Measurements from ENCODE around the gene MEIS2.

The MEIS2 gene

GRCh38 chr15:36948982-36949381, 151.4 kb downstream of the MEIS2 start:
- H3K79me2 ChIP-seq (ENCODE audit: control insufficient read depth, insufficient read depth, low read length, poor library complexity), result no peaks in the 10 kb centered on the region
- no peak overlapping the region for H3K23ac ChIP-seq (ENCODE audit: low read length)
- H3K14ac ChIP-seq (ENCODE audit: low read length), result no peak overlapping the region
- H4K12ac ChIP-seq (ENCODE audit: low read depth, low read length), result no peak overlapping the region
- H3K18ac ChIP-seq (ENCODE audit: low read length), result no peak overlapping the region
- H3K79me1 ChIP-seq (ENCODE audit: low read length), result no peaks in the 10 kb centered on the region
- no peak overlapping the region for H2BK120ac ChIP-seq (ENCODE audit: insufficient read depth, low read length, poor library complexity)
- H3K27me3 ChIP-seq (ENCODE audit: insufficient read depth, low read length), result no peaks in the 10 kb centered on the region
- H2AFZ ChIP-seq (ENCODE audit: insufficient read depth, low read length, poor library complexity), result no peak overlapping the region
- no peak overlapping the region for H2AK5ac ChIP-seq (ENCODE audit: low read length)
- WGBS (ENCODE audit: extremely low coverage, insufficient coverage, insufficient read length), result no CpG with 5 or more reads among the region's 3 CpGs
- no peak overlapping the region for H3K4me2 ChIP-seq (ENCODE audit: low read length)
- H3K27ac ChIP-seq (ENCODE audit: low read depth, low read length), result no peak overlapping the region
- H3K9me3 ChIP-seq (ENCODE audit: insufficient read depth, low read depth, low read length), result no peaks in the 10 kb centered on the region
- H3K4ac ChIP-seq (ENCODE audit: low read depth, low read length), result no peak overlapping the region
- H4K8ac ChIP-seq (ENCODE audit: low read depth, low read length), result no peak overlapping the region
- H2BK5ac ChIP-seq (ENCODE audit: low read depth, low read length, poor library complexity), result no peak overlapping the region
- no peak overlapping the region for H3K4me3 ChIP-seq (ENCODE audit: low read depth, low read length)
- no peak overlapping the region for H2BK12ac ChIP-seq (ENCODE audit: low read length)
- no peak overlapping the region for H3K9ac ChIP-seq (ENCODE audit: low read length)
- H3K4me1 ChIP-seq (ENCODE audit: control insufficient read depth in 1 of 2, insufficient read depth in 2 of 2, low read length in 2 of 2), result no peaks in the 10 kb centered on the region
- H3K36me3 ChIP-seq (ENCODE audit: control insufficient read depth in 1 of 2, insufficient read depth in 2 of 2, low read length in 2 of 2), result no peaks in the 10 kb centered on the region
- no peak for DNase-seq
- H4K91ac ChIP-seq (ENCODE audit: low read depth, low read length), result no peak overlapping the region

DNA sequence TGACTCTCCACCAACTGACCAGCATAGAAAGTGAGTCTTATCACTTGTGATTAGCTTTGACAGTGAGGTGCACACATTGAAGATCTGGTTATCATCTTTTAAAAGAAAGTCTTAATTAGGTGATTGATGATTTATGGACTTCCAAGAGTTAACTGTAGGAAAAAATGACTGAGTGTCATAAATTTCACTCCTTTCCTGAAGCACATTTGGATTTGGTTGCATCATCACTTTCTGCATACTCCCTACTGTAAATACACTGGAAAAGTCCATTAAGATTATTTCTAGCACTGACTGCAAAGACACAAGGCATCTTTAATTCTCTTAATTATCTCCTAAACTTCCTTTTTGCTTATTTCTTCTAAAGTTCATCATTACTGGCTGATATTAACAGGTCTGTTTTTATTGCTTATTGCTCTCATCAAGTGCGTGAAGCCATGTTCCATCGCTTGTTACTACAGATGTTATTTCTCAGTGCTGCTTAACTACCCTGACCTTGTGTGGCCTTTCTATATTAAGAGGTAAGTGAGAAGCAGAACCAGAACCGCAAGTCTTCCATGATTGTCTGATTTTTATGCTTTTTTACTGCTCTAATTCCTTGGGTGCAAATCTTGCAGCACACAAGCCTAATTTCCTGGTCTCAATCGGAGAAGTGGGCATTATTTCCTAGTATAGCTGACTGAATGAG, 153.2 kb downstream of the MEIS2 start:
- no peak overlapping the region for H2BK5ac ChIP-seq (ENCODE audit: low read depth, low read length, poor library complexity)
- H3K14ac ChIP-seq (ENCODE audit: low read length), result no peak overlapping the region
- H3K23ac ChIP-seq (ENCODE audit: low read length), result no peak overlapping the region
- H2AFZ ChIP-seq (ENCODE audit: insufficient read depth, low read length, poor library complexity), result no peak overlapping the region
- no peak overlapping the region for H2AK5ac ChIP-seq (ENCODE audit: low read length)
- WGBS (ENCODE audit: extremely low coverage, insufficient coverage, insufficient read length), result no CpG with 5 or more reads among the region's 4 CpGs
- no peaks in the 10 kb centered on the region for H3K27me3 ChIP-seq (ENCODE audit: insufficient read depth, low read length)
- H3K9me3 ChIP-seq (ENCODE audit: insufficient read depth, low read depth, low read length), result no peaks in the 10 kb centered on the region
- no peak overlapping the region for H3K9ac ChIP-seq (ENCODE audit: low read length)
- H4K91ac ChIP-seq (ENCODE audit: low read depth, low read length), result no peak overlapping the region
- H2BK12ac ChIP-seq (ENCODE audit: low read length), result no peak overlapping the region
- H3K79me2 ChIP-seq (ENCODE audit: control insufficient read depth, insufficient read depth, low read length, poor library complexity), result no peaks in the 10 kb centered on the region
- no peaks in the 10 kb centered on the region for H3K36me3 ChIP-seq (ENCODE audit: control insufficient read depth in 1 of 2, insufficient read depth in 2 of 2, low read length in 2 of 2)
- no peaks in the 10 kb centered on the region for H3K4me1 ChIP-seq (ENCODE audit: control insufficient read depth in 1 of 2, insufficient read depth in 2 of 2, low read length in 2 of 2)
- H3K18ac ChIP-seq (ENCODE audit: low read length), result no peak overlapping the region
- no peak for DNase-seq
- no peak overlapping the region for H3K4me3 ChIP-seq (ENCODE audit: low read depth, low read length)
- no peak overlapping the region for H3K4me2 ChIP-seq (ENCODE audit: low read length)
- H4K12ac ChIP-seq (ENCODE audit: low read depth, low read length), result no peak overlapping the region
- no peak overlapping the region for H2BK120ac ChIP-seq (ENCODE audit: insufficient read depth, low read length, poor library complexity)
- no peaks in the 10 kb centered on the region for H3K79me1 ChIP-seq (ENCODE audit: low read length)
- no peak overlapping the region for H3K4ac ChIP-seq (ENCODE audit: low read depth, low read length)
- no peak overlapping the region for H4K8ac ChIP-seq (ENCODE audit: low read depth, low read length)
- H3K27ac ChIP-seq (ENCODE audit: low read depth, low read length), result no peak overlapping the region

DNA sequence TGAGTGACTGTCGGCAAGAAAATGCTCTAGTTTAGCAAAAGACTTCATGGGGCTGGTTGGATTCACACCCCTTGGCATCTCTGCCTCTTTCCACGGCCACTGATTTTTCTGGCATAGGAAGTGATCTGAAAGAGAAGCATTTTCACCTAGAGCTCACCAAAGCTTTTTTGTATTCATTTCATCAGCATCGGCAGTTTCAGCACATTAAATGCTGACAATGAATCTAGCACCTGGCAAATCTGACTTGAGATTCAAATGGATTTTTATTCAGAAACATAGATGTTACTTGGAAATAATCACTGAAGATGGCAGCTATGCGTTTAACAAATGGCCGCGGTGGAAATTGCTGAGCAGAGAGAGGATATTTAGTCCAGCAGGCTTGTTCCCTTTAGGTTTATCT, 155.9 kb downstream of the MEIS2 start:
- no peak overlapping the region for H2BK5ac ChIP-seq (ENCODE audit: low read depth, low read length, poor library complexity)
- H3K4me2 ChIP-seq (ENCODE audit: low read length), result no peak overlapping the region
- no peak overlapping the region for H3K23ac ChIP-seq (ENCODE audit: low read length)
- no peak overlapping the region for H3K4ac ChIP-seq (ENCODE audit: low read depth, low read length)
- no peak overlapping the region for H2BK120ac ChIP-seq (ENCODE audit: insufficient read depth, low read length, poor library complexity)
- no peak for DNase-seq
- H3K18ac ChIP-seq (ENCODE audit: low read length), result no peak overlapping the region
- H4K12ac ChIP-seq (ENCODE audit: low read depth, low read length), result no peak overlapping the region
- no peak overlapping the region for H2AK5ac ChIP-seq (ENCODE audit: low read length)
- H3K4me3 ChIP-seq (ENCODE audit: low read depth, low read length), result no peak overlapping the region
- no peak overlapping the region for H3K27ac ChIP-seq (ENCODE audit: low read depth, low read length)
- no peaks in the 10 kb centered on the region for H3K9me3 ChIP-seq (ENCODE audit: insufficient read depth, low read depth, low read length)
- no peak overlapping the region for H2AFZ ChIP-seq (ENCODE audit: insufficient read depth, low read length, poor library complexity)
- H3K4me1 ChIP-seq (ENCODE audit: control insufficient read depth in 1 of 2, insufficient read depth in 2 of 2, low read length in 2 of 2), result no peaks in the 10 kb centered on the region
- H3K79me2 ChIP-seq (ENCODE audit: control insufficient read depth, insufficient read depth, low read length, poor library complexity), result no peaks in the 10 kb centered on the region
- H3K79me1 ChIP-seq (ENCODE audit: low read length), result no peaks in the 10 kb centered on the region
- H3K9ac ChIP-seq (ENCODE audit: low read length), result no peak overlapping the region
- H3K36me3 ChIP-seq (ENCODE audit: control insufficient read depth in 1 of 2, insufficient read depth in 2 of 2, low read length in 2 of 2), result no peaks in the 10 kb centered on the region
- H4K8ac ChIP-seq (ENCODE audit: low read depth, low read length), result no peak overlapping the region
- WGBS (ENCODE audit: extremely low coverage, insufficient coverage, insufficient read length), result no CpG with 5 or more reads among the region's 6 CpGs
- no peak overlapping the region for H3K14ac ChIP-seq (ENCODE audit: low read length)
- H3K27me3 ChIP-seq (ENCODE audit: insufficient read depth, low read length), result no peaks in the 10 kb centered on the region
- no peak overlapping the region for H2BK12ac ChIP-seq (ENCODE audit: low read length)
- no peak overlapping the region for H4K91ac ChIP-seq (ENCODE audit: low read depth, low read length)

- no peak overlapping the region for H3K23ac ChIP-seq (ENCODE audit: low read length)
- no peak for DNase-seq
- no peak overlapping the region for H2BK12ac ChIP-seq (ENCODE audit: low read length)
- no peak overlapping the region for H3K18ac ChIP-seq (ENCODE audit: low read length)
- no peak overlapping the region for H4K8ac ChIP-seq (ENCODE audit: low read depth, low read length)
- H3K4me2 ChIP-seq (ENCODE audit: low read length), result no peak overlapping the region
- no peaks in the 10 kb centered on the region for H3K4me1 ChIP-seq (ENCODE audit: control insufficient read depth in 1 of 2, insufficient read depth in 2 of 2, low read length in 2 of 2)
- no peak overlapping the region for H3K9ac ChIP-seq (ENCODE audit: low read length)
- H2AK5ac ChIP-seq (ENCODE audit: low read length), result no peak overlapping the region
- WGBS (ENCODE audit: extremely low coverage, insufficient coverage, insufficient read length), result no CpG with 5 or more reads among the region's 6 CpGs
- no peak overlapping the region for H3K27ac ChIP-seq (ENCODE audit: low read depth, low read length)
- no peak overlapping the region for H4K12ac ChIP-seq (ENCODE audit: low read depth, low read length)
- H3K4ac ChIP-seq (ENCODE audit: low read depth, low read length), result no peak overlapping the region
- no peaks in the 10 kb centered on the region for H3K27me3 ChIP-seq (ENCODE audit: insufficient read depth, low read length)
- no peak overlapping the region for H2AFZ ChIP-seq (ENCODE audit: insufficient read depth, low read length, poor library complexity)
- H2BK5ac ChIP-seq (ENCODE audit: low read depth, low read length, poor library complexity), result no peak overlapping the region
- no peak overlapping the region for H2BK120ac ChIP-seq (ENCODE audit: insufficient read depth, low read length, poor library complexity)
- no peaks in the 10 kb centered on the region for H3K36me3 ChIP-seq (ENCODE audit: control insufficient read depth in 1 of 2, insufficient read depth in 2 of 2, low read length in 2 of 2)
- no peaks in the 10 kb centered on the region for H3K79me2 ChIP-seq (ENCODE audit: control insufficient read depth, insufficient read depth, low read length, poor library complexity)
- H3K4me3 ChIP-seq (ENCODE audit: low read depth, low read length), result no peak overlapping the region
- no peak overlapping the region for H4K91ac ChIP-seq (ENCODE audit: low read depth, low read length)
- H3K79me1 ChIP-seq (ENCODE audit: low read length), result no peaks in the 10 kb centered on the region
- H3K9me3 ChIP-seq (ENCODE audit: insufficient read depth, low read depth, low read length), result no peaks in the 10 kb centered on the region
- H3K14ac ChIP-seq (ENCODE audit: low read length), result no peak overlapping the region
These were observed 156.6 kb downstream of the MEIS2 start for GRCh38 chr15:36943508-36944361.
